ENCODE data around the gene CDH23.

Gene CDH23

DNA sequence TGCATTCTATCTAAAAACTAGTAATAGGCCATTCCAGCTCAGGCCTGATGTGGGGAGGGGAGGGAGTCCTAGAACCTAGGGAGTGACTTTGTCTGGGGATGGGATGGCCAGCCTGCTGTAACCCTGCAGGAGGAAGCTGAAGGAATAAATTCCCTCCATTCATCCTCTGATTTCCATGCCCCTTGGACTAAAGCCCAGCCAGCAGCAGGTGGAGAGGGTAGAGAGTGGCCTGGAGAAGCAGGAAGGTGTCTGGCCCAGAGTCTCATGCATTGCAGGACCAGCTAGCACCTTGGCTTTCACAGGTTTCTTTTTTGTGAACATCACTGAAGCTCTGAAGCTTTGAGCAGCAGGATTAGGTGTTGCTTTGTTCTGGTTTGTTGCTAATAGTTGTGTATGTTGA, 32.8 kb upstream of the CDH23 start:
- Histone ChIP-seq H3K4me2 (ENCODE audit: low read length) (no peak overlapping the region), H3K36me3 (ENCODE audit: control insufficient read depth in 1 of 2, insufficient read depth in 2 of 2, low read length in 2 of 2) (peaks cover 0 to 7% of the 10 kb centered on the region in 2 experiments), H3K79me1 (ENCODE audit: low read length) (no peaks in the 10 kb centered on the region), H2BK5ac (ENCODE audit: low read depth, low read length, poor library complexity) (no peak overlapping the region), H3K18ac (ENCODE audit: low read length) (no peak overlapping the region), H2BK120ac (ENCODE audit: insufficient read depth, low read length, poor library complexity) (no peak overlapping the region), H4K12ac (ENCODE audit: low read depth, low read length) (no peak overlapping the region), H3K14ac (ENCODE audit: low read length) (no peak overlapping the region), H4K8ac (ENCODE audit: low read depth, low read length) (no peak overlapping the region), H3K9ac (ENCODE audit: low read length) (no peak overlapping the region), H2AFZ (ENCODE audit: insufficient read depth, low read length, poor library complexity) (no peak overlapping the region), H3K4ac (ENCODE audit: low read depth, low read length) (no peak overlapping the region), H3K4me1 (ENCODE audit: control insufficient read depth in 1 of 2, insufficient read depth in 2 of 2, low read length in 2 of 2) (peaks cover 3 to 4% of the 10 kb centered on the region in 2 experiments), H2BK12ac (ENCODE audit: low read length) (no peak overlapping the region), H3K27ac (ENCODE audit: low read depth, low read length) (no peak overlapping the region), H3K27me3 (ENCODE audit: insufficient read depth, low read length) (no peaks in the 10 kb centered on the region), H3K79me2 (ENCODE audit: control insufficient read depth, insufficient read depth, low read length, poor library complexity) (no peaks in the 10 kb centered on the region), H3K4me3 (ENCODE audit: low read depth, low read length) (no peak overlapping the region), H2AK5ac (ENCODE audit: low read length) (no peak overlapping the region), H4K91ac (ENCODE audit: low read depth, low read length) (no peak overlapping the region), H3K23ac (ENCODE audit: low read length) (no peak overlapping the region), H3K9me3 (ENCODE audit: insufficient read depth, low read depth, low read length) (no peaks in the 10 kb centered on the region)
- no peak for DNase-seq

DNA sequence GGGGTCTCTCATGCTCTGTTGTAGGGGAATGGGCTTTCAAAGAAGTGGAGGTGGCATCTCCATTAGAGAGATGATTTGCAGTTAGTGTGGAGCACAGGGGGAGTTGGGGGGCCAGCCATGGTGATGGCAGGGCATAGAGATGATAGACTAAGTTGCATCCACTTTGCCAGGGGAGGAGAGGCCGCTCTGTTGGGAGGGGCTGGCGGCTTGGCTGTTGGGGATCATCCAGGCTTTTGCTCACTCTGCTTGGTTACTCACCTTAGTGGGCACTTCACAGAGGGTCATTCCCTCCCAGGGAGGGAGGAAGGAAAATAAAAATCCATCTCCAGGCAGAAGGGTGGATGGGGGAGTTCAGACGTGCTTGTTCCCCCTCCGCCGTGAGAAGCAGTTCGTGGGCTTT, 31.4 kb upstream of the CDH23 start:
- Histone ChIP-seq H3K79me2 (ENCODE audit: control insufficient read depth, insufficient read depth, low read length, poor library complexity) (no peaks in the 10 kb centered on the region), H3K23ac (ENCODE audit: low read length) (no peak overlapping the region), H3K4me1 (ENCODE audit: control insufficient read depth in 1 of 2, insufficient read depth in 2 of 2, low read length in 2 of 2) (peaks cover 3 to 4% of the 10 kb centered on the region in 2 experiments), H3K4me2 (ENCODE audit: low read length) (no peak overlapping the region), H2BK12ac (ENCODE audit: low read length) (no peak overlapping the region), H2AFZ (ENCODE audit: insufficient read depth, low read length, poor library complexity) (no peak overlapping the region), H4K91ac (ENCODE audit: low read depth, low read length) (no peak overlapping the region), H3K18ac (ENCODE audit: low read length) (no peak overlapping the region), H3K9ac (ENCODE audit: low read length) (no peak overlapping the region), H3K27me3 (ENCODE audit: insufficient read depth, low read length) (no peaks in the 10 kb centered on the region), H3K4me3 (ENCODE audit: low read depth, low read length) (no peak overlapping the region), H3K27ac (ENCODE audit: low read depth, low read length) (no peak overlapping the region), H3K36me3 (ENCODE audit: control insufficient read depth in 1 of 2, insufficient read depth in 2 of 2, low read length in 2 of 2) (peaks cover 0 to 7% of the 10 kb centered on the region in 2 experiments), H3K9me3 (ENCODE audit: insufficient read depth, low read depth, low read length) (no peaks in the 10 kb centered on the region), H2AK5ac (ENCODE audit: low read length) (no peak overlapping the region), H4K8ac (ENCODE audit: low read depth, low read length) (no peak overlapping the region), H3K4ac (ENCODE audit: low read depth, low read length) (no peak overlapping the region), H2BK120ac (ENCODE audit: insufficient read depth, low read length, poor library complexity) (no peak overlapping the region), H4K12ac (ENCODE audit: low read depth, low read length) (no peak overlapping the region), H2BK5ac (ENCODE audit: low read depth, low read length, poor library complexity) (no peak overlapping the region), H3K14ac (ENCODE audit: low read length) (no peak overlapping the region), H3K79me1 (ENCODE audit: low read length) (no peaks in the 10 kb centered on the region)
- DNase-seq = no peak
- no CpG with 5 or more reads among the region's 6 CpGs for WGBS (ENCODE audit: extremely low coverage, insufficient coverage, insufficient read length)

DNA sequence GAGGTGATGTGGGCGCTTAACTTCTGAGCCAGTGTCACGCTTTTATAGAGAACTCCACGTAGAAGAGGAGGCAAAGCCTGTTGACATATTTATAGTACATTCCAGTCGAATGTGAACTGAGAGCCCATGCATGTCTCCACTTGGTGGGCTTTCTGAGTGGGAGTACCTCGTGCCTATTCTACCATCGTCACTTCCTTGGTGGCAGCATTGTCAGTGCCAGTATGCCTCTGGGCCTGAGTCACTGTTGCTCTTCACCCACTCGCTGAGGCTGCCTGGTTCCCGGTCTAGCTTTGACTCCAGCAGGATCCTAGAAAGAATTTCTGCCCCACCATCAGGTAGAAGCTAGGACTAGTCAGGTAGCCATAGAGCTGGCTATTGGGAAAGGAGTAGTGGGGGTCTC, 30.0 kb upstream of the CDH23 start:
- no CpG with 5 or more reads among the region's 8 CpGs for WGBS (ENCODE audit: extremely low coverage, insufficient coverage, insufficient read length)

DNA sequence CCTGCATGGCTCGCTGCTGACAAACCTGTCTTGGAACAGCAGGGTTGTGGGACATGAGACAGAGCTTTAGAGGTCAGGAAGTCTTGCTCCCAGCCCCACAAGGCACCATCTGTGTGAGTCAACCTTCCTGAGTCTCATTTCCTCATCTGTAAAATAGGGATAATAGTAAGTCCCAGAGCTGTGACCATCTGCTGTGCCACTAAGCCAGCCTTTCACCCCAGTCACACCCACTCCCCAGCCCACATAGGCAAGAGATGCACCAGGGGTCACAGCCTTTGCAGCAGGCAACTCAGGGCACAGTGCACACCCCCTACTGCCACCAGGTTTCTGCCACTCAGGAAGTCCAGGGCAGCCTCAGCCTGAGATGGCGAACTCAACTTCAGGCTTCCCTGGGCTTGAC, 29.4 kb upstream of the CDH23 start:
- Histone ChIP-seq H3K4me2 (ENCODE audit: low read length) (no peak overlapping the region), H4K91ac (ENCODE audit: low read depth, low read length) (no peak overlapping the region), H2BK5ac (ENCODE audit: low read depth, low read length, poor library complexity) (no peak overlapping the region), H3K4me1 (ENCODE audit: control insufficient read depth in 1 of 2, insufficient read depth in 2 of 2, low read length in 2 of 2) (peaks cover 3 to 4% of the 10 kb centered on the region in 2 experiments), H3K14ac (ENCODE audit: low read length) (no peak overlapping the region), H2BK120ac (ENCODE audit: insufficient read depth, low read length, poor library complexity) (no peak overlapping the region), H2AK5ac (ENCODE audit: low read length) (no peak overlapping the region), H3K4ac (ENCODE audit: low read depth, low read length) (no peak overlapping the region), H3K18ac (ENCODE audit: low read length) (no peak overlapping the region), H3K9me3 (ENCODE audit: insufficient read depth, low read depth, low read length) (no peaks in the 10 kb centered on the region), H4K8ac (ENCODE audit: low read depth, low read length) (no peak overlapping the region), H3K27ac (ENCODE audit: low read depth, low read length) (no peak overlapping the region), H2BK12ac (ENCODE audit: low read length) (no peak overlapping the region), H3K4me3 (ENCODE audit: low read depth, low read length) (no peak overlapping the region), H3K79me1 (ENCODE audit: low read length) (no peaks in the 10 kb centered on the region), H3K27me3 (ENCODE audit: insufficient read depth, low read length) (no peaks in the 10 kb centered on the region), H4K12ac (ENCODE audit: low read depth, low read length) (no peak overlapping the region), H3K9ac (ENCODE audit: low read length) (no peak overlapping the region), H3K36me3 (ENCODE audit: control insufficient read depth in 1 of 2, insufficient read depth in 2 of 2, low read length in 2 of 2) (no peaks in the 10 kb centered on the region), H3K23ac (ENCODE audit: low read length) (no peak overlapping the region), H3K79me2 (ENCODE audit: control insufficient read depth, insufficient read depth, low read length, poor library complexity) (no peaks in the 10 kb centered on the region), H2AFZ (ENCODE audit: insufficient read depth, low read length, poor library complexity) (no peak overlapping the region)
- no peak for DNase-seq
- no CpG with 5 or more reads among the region's 2 CpGs for WGBS (ENCODE audit: extremely low coverage, insufficient coverage, insufficient read length)

More for the DNA sequence above, 30.0 kb upstream of the CDH23 start:
- Histone ChIP-seq H2AFZ (ENCODE audit: insufficient read depth, low read length, poor library complexity) (no peak overlapping the region), H3K4ac (ENCODE audit: low read depth, low read length) (no peak overlapping the region), H3K4me2 (ENCODE audit: low read length) (no peak overlapping the region), H2BK120ac (ENCODE audit: insufficient read depth, low read length, poor library complexity) (no peak overlapping the region), H4K12ac (ENCODE audit: low read depth, low read length) (no peak overlapping the region), H3K23ac (ENCODE audit: low read length) (no peak overlapping the region), H3K18ac (ENCODE audit: low read length) (no peak overlapping the region), H3K9me3 (ENCODE audit: insufficient read depth, low read depth, low read length) (no peaks in the 10 kb centered on the region), H3K79me1 (ENCODE audit: low read length) (no peaks in the 10 kb centered on the region), H3K27me3 (ENCODE audit: insufficient read depth, low read length) (no peaks in the 10 kb centered on the region), H3K14ac (ENCODE audit: low read length) (no peak overlapping the region), H2BK5ac (ENCODE audit: low read depth, low read length, poor library complexity) (no peak overlapping the region), H4K91ac (ENCODE audit: low read depth, low read length) (no peak overlapping the region), H4K8ac (ENCODE audit: low read depth, low read length) (no peak overlapping the region), H3K27ac (ENCODE audit: low read depth, low read length) (no peak overlapping the region), H3K4me3 (ENCODE audit: low read depth, low read length) (no peak overlapping the region), H3K4me1 (ENCODE audit: control insufficient read depth in 1 of 2, insufficient read depth in 2 of 2, low read length in 2 of 2) (peaks cover 3 to 4% of the 10 kb centered on the region in 2 experiments), H3K79me2 (ENCODE audit: control insufficient read depth, insufficient read depth, low read length, poor library complexity) (no peaks in the 10 kb centered on the region), H2AK5ac (ENCODE audit: low read length) (no peak overlapping the region), H2BK12ac (ENCODE audit: low read length) (no peak overlapping the region), H3K36me3 (ENCODE audit: control insufficient read depth in 1 of 2, insufficient read depth in 2 of 2, low read length in 2 of 2) (peaks cover 0 to 4% of the 10 kb centered on the region in 2 experiments), H3K9ac (ENCODE audit: low read length) (no peak overlapping the region)
- DNase-seq = no peak
